GM18499 (cell line): Measurements from ENCODE around the gene SLC6A3.
"Not testable (repeated sequence)": the region's sequence is repeated elsewhere in the genome, so short reads cannot be mapped to it uniquely, and the experiment has no call there.

Source experiments
- ATAC-seq: cut with Tn5 transposase; IDR thresholded peaks from one replicate; pipeline ENCODE4 v1.9.1; 2021; ENCODE audit warnings: moderate number of reproducible peaks; ENCODE audit not compliant: insufficient read depth, unreplicated experiment

The SLC6A3 gene

DNA sequence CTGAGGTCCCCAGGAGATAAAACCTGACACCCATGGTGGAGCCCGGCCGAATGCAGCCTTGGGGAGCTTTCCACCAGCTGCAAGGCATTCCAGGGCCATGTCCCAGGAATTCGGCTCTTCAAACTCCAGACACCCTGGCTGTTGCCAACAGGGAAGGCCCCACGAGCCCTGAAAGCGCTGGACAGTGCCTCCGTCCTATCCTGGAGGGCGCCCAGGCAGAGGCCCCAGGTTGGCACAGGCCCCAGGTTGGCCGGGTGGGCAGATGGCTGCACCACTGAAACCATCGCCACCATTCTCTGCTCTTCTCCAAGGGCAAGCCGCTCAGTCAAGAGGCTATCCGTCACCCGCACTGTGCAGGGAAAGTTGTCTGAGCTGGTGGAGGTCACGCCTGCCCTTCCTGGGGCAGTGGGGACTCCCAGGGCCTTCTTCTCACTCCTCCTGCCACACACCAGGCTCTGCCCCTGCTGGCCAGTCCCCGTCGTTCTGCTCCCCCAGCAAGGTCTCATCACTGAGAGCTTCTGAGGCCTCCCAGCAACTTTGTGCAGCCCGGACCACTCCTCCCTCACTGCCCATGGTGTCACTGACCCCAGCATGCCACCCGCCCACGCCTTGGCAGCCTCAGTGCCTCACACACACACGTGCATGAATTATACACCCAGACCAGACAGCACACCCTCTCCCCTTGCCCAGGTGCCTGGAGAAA is 21.2 kb downstream of the SLC6A3 start:
- ATAC-seq: no peak

DNA sequence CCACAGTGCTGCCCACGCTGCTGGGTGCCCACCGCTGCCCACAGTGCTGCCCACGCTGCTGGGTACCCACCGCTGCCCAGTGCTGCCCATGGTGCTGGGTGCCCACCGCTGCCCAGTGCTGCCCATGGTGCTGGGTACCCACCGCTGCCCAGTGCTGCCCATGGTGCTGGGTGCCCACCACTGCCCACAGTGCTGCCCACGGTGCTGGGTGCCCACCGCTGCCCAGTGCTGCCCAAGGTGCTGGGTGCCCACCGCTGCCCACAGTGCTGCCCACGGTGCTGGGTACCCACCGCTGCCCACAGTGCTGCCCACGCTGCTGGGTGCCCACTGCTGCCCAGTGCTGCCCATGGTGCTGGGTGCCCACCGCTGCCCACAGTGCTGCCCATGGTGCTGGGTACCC is 22.7 kb downstream of the SLC6A3 start:
- ATAC-seq: not testable (repeated sequence)

DNA sequence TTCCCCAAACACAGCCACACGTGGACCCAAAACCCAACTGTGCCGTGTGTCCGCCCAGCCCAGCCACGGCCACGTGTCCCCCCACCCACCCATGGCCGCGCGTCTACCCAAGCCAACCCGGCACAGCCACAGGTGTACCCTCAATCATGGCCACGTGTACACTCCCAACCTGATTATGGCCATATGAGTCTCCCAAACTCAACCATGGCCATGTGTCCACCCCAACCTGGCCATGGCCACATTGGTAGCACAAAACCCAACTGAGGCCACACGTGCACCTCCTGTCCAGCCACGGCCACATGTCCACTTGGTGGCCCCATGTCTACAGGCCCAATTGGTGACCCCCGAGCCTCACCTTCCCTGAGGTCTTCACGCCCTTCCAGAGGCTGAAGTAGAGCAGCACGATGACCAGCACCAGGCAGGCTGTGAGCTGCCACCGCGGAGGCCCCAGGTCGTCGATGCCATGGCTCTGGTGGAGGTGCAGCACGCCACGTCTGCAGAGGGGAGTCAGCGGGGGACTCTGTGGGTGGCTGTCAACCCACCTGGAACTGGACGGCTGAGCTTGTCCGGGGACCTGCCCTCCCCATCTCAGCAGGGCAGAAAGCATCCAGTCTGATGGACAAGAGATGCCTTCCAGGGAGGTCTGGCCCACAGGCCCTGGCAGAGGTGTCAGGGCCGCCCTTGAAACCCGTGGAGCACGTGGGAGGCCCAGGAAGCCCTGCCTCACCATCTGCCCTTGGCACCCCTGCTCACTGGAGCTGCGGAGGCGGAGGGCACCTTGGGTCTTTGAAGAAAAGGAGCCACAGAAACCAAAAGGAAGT is 23.5 kb downstream of the SLC6A3 start:
- ATAC-seq: no peak

DNA sequence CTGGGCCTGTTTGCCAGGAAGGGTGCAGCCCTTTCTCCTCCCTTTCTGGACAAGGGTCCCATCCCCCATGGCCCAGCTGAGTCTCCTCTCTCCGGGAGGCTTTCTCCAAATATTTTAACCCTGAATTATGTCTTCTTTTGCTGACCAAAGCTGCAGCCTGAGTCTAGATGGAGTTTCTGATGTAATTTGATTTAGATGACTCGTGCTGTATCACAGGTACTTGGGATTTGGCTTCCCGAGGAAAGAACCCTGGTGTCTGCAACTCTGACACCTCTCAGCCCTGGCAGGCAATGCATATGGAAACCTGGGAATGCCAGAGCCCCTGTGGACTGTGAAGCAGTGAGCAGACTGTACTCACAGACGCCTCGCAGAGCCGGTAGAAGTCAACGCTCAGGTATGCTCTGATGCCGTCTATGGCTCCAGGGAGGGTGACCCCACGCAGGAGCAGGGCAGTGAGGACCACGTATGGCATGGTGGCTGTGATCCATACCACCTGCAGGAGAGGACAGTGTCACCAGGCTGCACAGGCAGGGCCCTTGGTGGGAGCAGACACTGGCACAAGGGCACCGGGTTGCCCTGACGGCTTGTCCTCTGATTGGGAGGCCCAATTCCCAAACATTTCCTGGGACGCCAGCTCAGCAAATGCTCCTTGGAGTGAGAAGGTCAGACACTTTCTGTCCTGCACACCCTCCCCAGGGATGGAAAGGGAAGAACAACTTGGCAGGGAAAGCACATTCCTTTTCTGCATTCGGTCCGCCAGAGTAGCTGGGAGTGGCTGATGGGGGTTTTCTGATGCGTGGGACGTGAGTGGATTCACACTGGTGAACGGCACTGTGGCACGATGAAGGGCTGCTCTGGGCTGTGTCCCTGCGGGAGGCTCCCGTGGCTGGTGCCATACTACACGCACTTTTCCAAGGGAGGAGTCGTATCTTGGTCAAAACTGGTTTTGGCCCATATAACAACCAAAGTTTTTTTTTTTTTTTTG is 24.7 kb downstream of the SLC6A3 start:
- ATAC-seq: no peak

DNA sequence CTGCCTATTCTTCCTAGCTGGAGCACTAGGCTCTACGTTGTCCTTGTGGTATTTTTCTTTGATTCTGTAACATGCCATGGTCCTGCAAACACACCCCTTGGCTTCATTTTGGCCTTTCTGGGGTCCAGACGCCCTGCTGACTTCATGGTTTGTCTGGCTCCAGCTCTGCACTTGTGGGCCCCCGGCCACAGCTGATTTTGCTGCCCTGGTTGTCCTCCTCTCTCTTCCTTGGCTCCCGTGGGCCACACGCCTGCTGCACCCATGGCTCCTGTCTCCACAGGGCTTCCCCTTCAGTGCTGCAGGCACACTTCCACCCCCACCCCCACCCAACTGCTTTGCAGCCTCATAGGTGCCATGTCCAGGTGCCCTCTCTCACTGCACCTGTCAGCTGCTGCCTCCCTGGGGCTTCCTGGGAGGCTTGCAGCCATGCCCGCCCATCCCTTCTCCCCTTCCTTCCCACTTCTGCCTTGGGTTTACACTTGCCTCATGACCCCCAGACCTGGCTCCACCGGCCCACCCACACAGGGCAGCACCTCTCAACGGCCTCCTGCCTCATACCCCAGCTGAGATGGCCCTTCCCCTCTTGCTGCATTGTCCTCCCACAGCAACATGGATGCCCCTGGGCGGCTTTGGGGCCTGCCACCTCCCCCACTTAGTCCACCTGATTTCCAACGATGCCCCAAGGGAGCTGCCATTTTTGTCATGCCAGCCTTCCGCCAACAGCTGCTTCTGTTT is 25.6 kb downstream of the SLC6A3 start:
- ATAC-seq: no peak

DNA sequence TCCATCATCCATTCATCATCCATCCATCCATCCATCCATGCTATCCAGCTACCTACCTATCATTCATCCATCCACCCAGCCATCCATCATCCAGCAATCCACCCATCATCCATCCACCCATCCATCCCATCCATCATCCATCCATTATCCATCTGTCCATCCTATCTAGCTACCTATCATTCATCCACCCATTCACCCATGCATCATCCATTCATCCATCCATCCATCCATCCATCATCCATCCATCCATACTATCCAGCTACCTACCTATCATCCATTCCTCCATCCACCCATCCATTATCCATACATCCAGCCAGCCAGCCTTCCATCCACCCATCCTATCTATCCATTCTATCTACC is 26.3 kb downstream of the SLC6A3 start:
- ATAC-seq: no peak

DNA sequence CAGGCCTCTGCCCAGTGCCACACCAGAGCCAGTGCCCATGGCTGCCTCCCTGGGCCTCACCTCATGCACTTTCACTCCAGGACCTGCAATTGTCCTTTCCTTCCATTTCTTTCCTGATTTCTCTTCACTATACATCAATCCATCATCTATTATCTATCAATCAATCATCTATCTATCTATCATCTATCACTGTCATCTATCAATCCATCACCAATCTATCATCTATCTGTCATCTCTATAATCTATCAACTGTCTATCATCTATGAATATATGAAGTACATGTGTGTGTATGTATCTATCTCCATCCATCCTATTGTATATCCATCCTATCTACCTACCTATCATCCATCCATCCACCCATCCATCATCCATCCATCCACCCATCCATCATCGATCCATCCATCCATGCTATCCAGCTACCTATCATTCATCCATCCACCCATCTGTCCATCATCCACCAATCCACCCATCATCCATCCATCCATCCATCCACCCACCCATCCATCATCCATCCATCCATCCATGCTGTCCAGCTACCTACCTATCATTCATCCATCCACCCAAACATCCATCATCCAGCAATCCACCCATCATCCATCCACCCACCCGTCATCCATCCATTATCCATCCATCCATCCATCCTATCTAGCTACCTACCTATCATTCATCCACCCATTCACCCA is 26.9 kb downstream of the SLC6A3 start:
- ATAC-seq: no peak

DNA sequence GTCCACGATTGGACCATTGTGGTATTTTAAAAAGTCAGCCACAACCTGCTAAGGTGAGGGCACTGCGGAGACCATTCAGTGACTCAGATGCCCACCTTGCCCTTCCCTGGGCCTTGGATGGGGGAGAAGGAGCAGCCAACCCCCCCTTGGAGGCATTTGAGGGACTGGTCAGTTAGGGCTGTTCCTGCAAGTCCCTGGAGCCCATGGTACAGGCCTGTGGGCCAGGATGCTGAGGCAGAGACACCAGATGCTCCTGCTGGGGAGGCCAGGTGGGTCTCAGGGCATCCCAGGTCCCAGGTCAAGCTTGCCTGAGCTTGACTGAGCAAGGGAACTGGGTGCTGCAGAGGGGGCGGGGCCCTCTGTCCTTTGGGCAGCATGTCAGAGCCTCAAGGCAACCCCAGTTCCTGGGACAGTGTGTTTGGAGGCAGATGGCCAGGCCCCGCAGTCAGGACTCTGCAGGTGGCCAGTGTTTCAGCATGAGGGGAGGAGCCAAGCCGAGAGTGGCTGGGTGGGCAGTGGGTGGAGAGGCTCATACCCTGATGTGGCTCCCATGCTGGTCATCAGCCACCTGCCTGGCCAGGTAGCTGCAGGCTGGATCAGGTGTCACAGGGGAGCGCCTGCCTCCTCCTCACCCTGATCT is 27.5 kb downstream of the SLC6A3 start:
- ATAC-seq: no peak

DNA sequence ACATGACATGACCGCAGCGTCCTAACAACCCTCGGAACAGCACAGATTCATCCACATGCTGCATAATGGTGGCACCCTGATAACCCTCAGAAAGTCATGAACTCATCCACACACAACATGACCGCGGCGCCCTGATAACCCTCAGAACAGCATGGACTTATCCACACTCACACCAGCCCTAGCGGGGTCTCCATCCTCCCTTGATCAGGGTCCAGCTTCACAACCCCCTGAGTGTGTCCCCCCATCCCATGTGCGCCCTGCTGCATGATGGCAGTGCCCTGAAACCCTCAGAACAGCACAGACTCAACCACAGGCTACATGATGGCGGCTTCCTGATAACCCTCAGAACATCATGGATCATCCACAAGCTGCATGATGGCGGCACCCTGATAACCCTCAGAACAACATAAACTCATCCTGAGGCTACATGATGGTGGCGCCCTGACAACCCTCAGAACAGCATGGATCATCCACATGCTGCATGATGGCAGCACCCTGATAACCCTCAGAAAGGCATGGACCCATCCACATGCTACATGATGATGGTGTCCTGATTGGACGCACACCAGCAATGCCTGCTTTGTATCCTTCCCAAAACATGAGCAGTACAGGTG is 28.3 kb downstream of the SLC6A3 start:
- ATAC-seq: no peak

DNA sequence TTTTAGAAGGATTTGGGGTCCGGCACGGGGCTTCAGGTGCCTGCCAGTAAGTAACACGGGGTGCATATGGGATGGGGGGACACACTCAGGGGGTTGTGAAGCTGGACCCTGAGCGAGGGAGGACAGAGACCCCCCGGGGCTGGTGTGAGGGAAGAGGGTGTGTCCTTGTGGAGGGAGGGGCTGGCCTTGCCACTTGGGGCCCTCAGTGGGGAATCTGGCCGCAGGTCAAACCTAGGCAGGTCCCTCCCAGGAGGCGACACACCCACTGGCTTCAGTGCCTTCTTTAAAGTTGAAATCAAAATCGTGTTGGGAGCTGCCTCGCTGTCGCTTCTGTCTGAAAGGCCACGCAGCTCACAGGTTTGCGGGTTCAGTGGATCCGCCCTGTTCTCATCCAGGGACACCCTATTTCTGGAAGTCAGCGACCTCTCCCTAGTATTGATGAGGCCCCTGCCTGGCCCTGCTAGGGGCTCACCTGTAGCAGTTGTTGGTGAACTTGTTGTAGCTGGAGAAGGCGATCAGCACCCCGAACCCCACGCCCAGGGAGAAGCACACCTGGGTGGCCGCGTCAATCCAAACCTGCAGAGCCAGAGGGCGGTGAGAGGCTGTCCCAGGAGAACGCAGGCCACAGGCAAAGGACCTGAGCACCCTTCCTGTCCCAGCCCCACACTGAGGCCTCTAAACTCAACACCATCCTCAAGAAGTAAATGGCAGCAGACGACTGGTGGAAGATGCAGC is 29.4 kb downstream of the SLC6A3 start:
- no peak for ATAC-seq

DNA sequence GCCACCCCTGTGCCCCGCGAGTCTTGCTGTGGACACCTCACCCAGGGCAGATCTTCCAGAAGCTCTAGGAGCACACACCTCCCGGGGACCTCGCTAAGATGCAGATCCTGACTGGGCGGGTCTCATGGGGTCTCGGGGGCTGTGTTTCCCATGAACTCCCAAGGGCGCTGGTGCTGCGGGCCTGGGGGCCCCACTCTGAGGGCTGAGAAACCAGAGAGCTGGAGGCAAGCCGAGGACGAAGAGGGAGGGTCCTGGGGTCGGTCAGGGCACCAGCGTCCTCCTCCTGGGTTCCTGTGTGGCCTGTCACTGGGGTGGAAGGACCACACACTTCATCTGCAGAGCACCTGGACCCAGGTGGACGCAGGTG is 30.2 kb downstream of the SLC6A3 start:
- ATAC-seq: no peak

DNA sequence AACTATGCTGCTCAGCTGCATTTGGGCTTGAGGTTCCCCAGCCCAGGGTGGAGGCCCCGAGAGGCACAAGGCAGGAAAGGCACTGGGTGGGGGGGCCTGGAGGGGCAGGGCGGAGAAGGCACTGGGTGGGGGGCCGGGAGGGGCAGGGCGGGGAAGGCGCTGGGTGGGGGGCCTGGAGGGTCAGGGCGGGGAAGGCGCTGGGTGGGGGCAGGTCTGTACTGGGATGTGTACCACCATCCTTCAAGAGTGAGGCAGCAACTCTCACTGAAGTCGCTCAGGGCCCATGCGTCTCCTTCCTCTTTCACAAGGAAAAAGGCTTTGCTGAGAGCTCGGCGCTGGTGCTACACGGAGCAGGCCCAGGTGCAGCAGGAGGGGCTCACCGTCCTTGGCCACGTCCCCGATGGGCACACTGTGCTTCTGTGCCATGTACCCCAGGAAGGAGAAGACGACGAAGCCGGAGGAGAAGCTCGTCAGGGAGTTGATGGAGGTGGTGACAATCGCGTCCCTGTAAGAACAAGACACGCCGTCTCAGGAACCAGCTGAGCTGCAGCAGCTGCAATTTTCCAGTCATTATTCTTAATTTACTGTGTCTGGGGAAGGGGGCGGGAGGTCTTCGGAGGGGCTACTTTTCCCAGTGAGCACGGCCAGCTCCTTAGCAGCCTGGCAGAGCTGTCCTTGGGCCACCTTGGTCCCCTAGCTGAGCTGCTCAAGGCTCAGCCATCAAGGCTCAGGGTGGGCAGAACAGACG is 30.8 kb downstream of the SLC6A3 start:
- ATAC-seq: no peak

DNA sequence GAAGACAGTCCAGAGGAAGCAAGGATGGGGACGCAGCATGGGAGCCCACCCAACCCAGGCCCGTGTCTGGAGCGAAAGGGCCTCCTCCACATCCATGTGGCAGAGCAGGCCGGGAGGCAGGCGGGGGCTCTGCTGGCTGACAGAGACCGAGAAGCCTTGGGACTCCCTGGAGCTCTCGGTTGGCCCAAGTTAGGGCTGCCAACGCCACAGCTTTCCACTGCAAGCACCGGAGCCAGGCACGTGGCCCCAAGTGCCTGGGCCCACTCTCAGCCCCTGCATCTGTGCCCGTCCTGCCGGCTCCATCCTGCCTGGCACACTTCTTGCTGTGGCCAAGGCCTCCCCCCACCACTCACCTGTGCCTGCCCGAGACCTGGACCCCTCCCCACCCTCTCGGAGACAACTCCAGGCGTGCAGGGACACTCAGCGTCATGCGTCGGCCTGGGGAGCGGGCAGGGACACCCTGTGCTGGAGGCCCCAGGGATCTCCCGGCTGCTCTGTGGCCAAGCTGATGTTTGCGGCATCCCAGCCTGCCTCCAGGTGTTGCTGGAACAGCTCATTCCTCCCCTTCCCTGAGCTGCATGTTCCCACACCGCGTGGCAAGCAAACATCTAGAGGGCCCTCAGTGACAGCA is 31.5 kb downstream of the SLC6A3 start:
- no peak for ATAC-seq

DNA sequence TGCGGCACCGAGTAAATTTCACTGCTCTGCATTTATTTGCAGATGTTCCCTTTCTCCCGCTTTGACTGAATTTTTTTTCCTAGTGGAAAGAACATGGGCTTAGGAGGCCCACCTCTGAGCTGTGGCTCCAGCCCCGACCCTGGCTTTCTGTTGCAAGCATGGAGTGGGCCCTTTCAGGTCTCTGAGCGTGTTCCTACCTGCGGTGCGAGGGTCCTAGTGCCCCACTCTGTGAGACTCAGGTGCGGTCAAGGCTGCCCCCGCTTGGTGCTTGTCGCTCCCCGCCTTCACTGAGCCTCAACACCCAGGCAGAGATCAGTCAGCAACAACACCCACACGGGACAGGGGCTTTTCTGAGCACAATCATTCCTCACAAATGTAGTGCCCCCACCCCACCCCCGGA is 32.0 kb downstream of the SLC6A3 start:
- no peak for ATAC-seq

DNA sequence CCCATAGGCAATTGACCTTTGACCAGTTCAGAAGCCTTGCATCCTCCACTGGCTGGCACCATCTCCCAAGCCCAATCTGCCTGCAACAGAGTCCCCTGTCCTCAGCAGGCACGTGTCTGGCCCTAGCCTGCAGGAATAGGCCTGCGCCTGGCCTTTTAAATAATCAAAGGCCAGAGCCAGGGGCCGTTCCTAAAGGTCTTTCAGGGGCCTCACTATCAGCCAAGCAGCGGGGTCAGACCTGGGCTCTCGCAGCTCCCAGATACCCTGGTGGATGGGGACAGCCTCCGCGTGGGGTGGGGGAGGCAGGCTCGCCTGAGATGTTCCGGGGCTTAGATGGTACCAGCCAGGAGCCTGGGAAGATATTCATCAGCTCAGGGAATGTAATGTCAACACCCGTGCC is 32.6 kb downstream of the SLC6A3 start:
- ATAC-seq: no peak

DNA sequence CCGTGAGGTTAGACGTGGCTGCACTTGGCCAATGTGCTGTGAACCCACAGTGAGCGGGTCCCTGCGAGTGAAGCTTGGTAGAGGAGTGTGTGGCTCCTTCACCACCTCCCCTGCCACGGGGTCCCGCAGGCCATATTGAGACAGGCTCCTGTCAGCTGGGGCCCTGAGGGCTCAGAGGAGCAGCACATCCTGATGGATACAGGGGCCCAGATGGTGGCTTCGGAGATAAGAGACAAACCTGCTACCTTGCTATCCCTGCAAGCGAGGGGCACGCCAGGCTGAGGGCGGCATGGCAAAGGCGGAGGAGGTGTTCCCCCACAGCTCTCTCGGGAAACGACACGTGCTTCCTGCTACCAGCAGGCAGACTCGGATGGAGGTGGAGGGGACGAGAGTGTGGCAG is 33.1 kb downstream of the SLC6A3 start:
- ATAC-seq: no peak

DNA sequence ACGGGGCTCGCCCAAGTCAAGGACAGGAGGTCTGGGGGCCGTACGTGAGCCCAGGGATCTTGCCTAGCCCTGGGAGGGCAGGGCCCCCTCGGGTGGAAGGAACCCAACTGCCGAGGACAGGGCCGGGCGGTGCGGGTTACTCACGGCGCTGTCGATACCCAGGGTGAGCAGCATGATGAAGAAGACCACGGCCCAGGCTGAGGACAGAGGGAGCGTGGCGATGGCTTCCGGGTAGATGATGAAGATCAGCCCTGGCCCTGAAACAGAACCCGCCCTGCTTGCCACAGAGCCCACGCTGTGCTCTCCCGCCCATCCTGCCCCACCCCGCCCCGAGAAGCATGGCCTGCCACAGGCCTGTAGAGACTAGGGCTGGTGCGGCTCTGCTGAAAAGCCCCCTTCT is 34.1 kb downstream of the SLC6A3 start:
- ATAC-seq: no peak
